OCI-M1 (cell line): Measurements from ENCODE around the gene CYP27B1.

Experiments used
- DNase-seq: peaks from one replicate; lab custom pipeline; 2025; lab: John Stamatoyannopoulos, UW

Gene CYP27B1

GRCh38 chr12:57735952-57736740 lies 30.7 kb downstream of the CYP27B1 start:
- DNase-seq = no peak

GRCh38 chr12:57735198-57735855 lies 31.6 kb downstream of the CYP27B1 start:
- DNase-seq = no peak

- no peak for DNase-seq
Observed at GRCh38 chr12:57734591-57734990, 32.3 kb downstream of the CYP27B1 start.

GRCh38 chr12:57733928-57734327 lies 33.0 kb downstream of the CYP27B1 start:
- no peak for DNase-seq

- DNase-seq = no peak
Observed at GRCh38 chr12:57732726-57733593, 33.9 kb downstream of the CYP27B1 start.

GRCh38 chr12:57732270-57732669 lies 34.6 kb downstream of the CYP27B1 start:
- no peak for DNase-seq

- no peak for DNase-seq
Observed at GRCh38 chr12:57731411-57732080, 35.3 kb downstream of the CYP27B1 start.

- no peak for DNase-seq
Observed at GRCh38 chr12:57730336-57731067, 36.4 kb downstream of the CYP27B1 start.

GRCh38 chr12:57729321-57729844 lies 37.5 kb downstream of the CYP27B1 start:
- DNase-seq = no peak

- DNase-seq = no peak
Observed at GRCh38 chr12:57727758-57728395, 39.0 kb downstream of the CYP27B1 start.

- no peak for DNase-seq
Observed at GRCh38 chr12:57726884-57727757, 39.8 kb downstream of the CYP27B1 start.

GRCh38 chr12:57726151-57726883 lies 40.6 kb downstream of the CYP27B1 start:
- no peak for DNase-seq

GRCh38 chr12:57725851-57726150 lies 41.1 kb downstream of the CYP27B1 start:
- DNase-seq = no peak

GRCh38 chr12:57724936-57725740 lies 41.7 kb downstream of the CYP27B1 start:
- no peak for DNase-seq

GRCh38 chr12:57724003-57724935 lies 42.6 kb downstream of the CYP27B1 start:
- no peak for DNase-seq

- DNase-seq = no peak
Observed at GRCh38 chr12:57723630-57723962, 43.3 kb downstream of the CYP27B1 start.
